WTC11 (cell line): ENCODE measurements around the gene FANCL. TPM values are rescaled to one million over a fixed set of nuclear protein-coding genes. Genes with fewer than 3 reads are reported as not detected.

ENCODE experiments used
- ATAC-seq: fragments of 200-7000 bp; cut with Tn5 transposase; 2 replicates; pipeline ENCODE4 v1.10.0; 2021; ENCODE audit warnings: mild to moderate bottlenecking, moderate library complexity
- CTCF ChIA-PET: fragments of 300-600 bp; sonication (Branson Sonifier 250); formaldehyde crosslinking; loops from one replicate; lab custom pipeline; 2021; ENCODE audit warnings: antibody characterized with exemption; lab: Charles Lee
- POLR2A ChIA-PET: fragments of 350-600 bp; sonication (Branson Sonifier 250); formaldehyde crosslinking; loops from one replicate; lab custom pipeline; 2021; ENCODE audit warnings: antibody characterized with exemption; lab: Charles Lee
- DNase-seq: peaks from one replicate; pipeline ENCODE4 v3.0.0; 2021; ENCODE audit warnings: low spot score
- H3K27ac Mint-ChIP-seq: 2 replicates; pipeline ENCODE4 v1.8.0; 2021; ENCODE audit warnings: mixed read lengths
- H3K27me3 Mint-ChIP-seq: 2 replicates; pipeline ENCODE4 v1.8.0; 2021; ENCODE audit warnings: low read depth, mild to moderate bottlenecking, moderate library complexity, mixed read lengths
- H3K36me3 Mint-ChIP-seq: 2 replicates; pipeline ENCODE4 v1.8.0; 2021; ENCODE audit warnings: mixed read lengths
- H3K4me1 Mint-ChIP-seq: 2 replicates; pipeline ENCODE4 v1.8.0; 2022; ENCODE audit warnings: mixed read lengths
- H3K4me3 Mint-ChIP-seq: 2 replicates; pipeline ENCODE4 v1.8.0; 2021; ENCODE audit warnings: mild to moderate bottlenecking, moderate library complexity, mixed read lengths
- H3K9me3 Mint-ChIP-seq: 2 replicates; pipeline ENCODE4 v1.8.0; 2021; ENCODE audit warnings: mixed read lengths
- ATF1 ChIP-seq: sonication (generic); formaldehyde crosslinking; IDR thresholded peaks from 2 replicates; pipeline ENCODE4 v1.8.1; 2023; ENCODE audit warnings: mild to moderate bottlenecking, moderate library complexity, missing genetic modification reagents
- CBFB ChIP-seq: sonication (generic); formaldehyde crosslinking; IDR thresholded peaks from 2 replicates; pipeline ENCODE4 v1.8.1; 2022; ENCODE audit warnings: mild to moderate bottlenecking, low read depth, missing genetic modification reagents
- CREM ChIP-seq: sonication (generic); formaldehyde crosslinking; IDR thresholded peaks from 2 replicates; pipeline ENCODE4 v1.8.1; 2022; ENCODE audit warnings: mild to moderate bottlenecking, missing genetic modification reagents, moderate library complexity
- ELF4 ChIP-seq: sonication (generic); formaldehyde crosslinking; IDR thresholded peaks from 2 replicates; pipeline ENCODE4 v1.8.1; 2022; ENCODE audit warnings: low read depth, mild to moderate bottlenecking, moderate library complexity, missing genetic modification reagents
- GTF2I ChIP-seq: fragments of 250-450 bp; sonication (Bioruptor Pico); conservative IDR thresholded peaks from 2 replicates; pipeline ENCODE4 v1.4.0; 2021; ENCODE audit warnings: mild to moderate bottlenecking
- HMGA2 ChIP-seq: fragments of 250-450 bp; sonication (Bioruptor Pico); IDR thresholded peaks from 2 replicates; pipeline ENCODE4 v1.4.0; 2021; ENCODE audit warnings: mild to moderate bottlenecking, moderate library complexity
- JAZF1 ChIP-seq: fragments of 250-450 bp; sonication (Bioruptor Pico); IDR thresholded peaks from 2 replicates; pipeline ENCODE4 v1.9.0; 2021; ENCODE audit warnings: moderate library complexity, mild to moderate bottlenecking, inconsistent platforms
- OVOL2 ChIP-seq: fragments of 250-450 bp; sonication (Bioruptor Pico); IDR thresholded peaks from 2 replicates; pipeline ENCODE4 v1.9.0; 2021; ENCODE audit warnings: mild to moderate bottlenecking, borderline replicate concordance
- TEAD1 ChIP-seq: sonication (generic); formaldehyde crosslinking; IDR thresholded peaks from 2 replicates; pipeline ENCODE4 v1.8.0; 2022; ENCODE audit warnings: mild to moderate bottlenecking, missing genetic modification reagents
- total RNA-seq: library from RNA; stranded (reverse); gene quantifications from 3 replicates; pipeline ENCODE4 v1.2.3, GENCODE V29; 2021
- TF ChIP-seq, protein P1 (sequence below): sonication (generic); formaldehyde crosslinking; IDR thresholded peaks from 2 replicates; pipeline ENCODE4 v1.8.1; 2023; ENCODE audit warnings: mild to moderate bottlenecking, missing genetic modification reagents, borderline replicate concordance
- TF ChIP-seq, protein P2 (sequence below): sonication (generic); formaldehyde crosslinking; IDR thresholded peaks from 2 replicates; pipeline ENCODE4 v1.8.1; 2022; ENCODE audit warnings: missing genetic modification reagents, borderline replicate concordance
- TF ChIP-seq, protein P3 (sequence below): sonication (generic); formaldehyde crosslinking; IDR thresholded peaks from 2 replicates; pipeline ENCODE4 v1.8.0; 2022; ENCODE audit warnings: mild to moderate bottlenecking, missing genetic modification reagents
- TF ChIP-seq, protein P4 (sequence below): fragments of 250-450 bp; sonication (Bioruptor Pico); IDR thresholded peaks from 2 replicates; pipeline ENCODE4 v1.8.0; 2021; ENCODE audit warnings: mild to moderate bottlenecking
- TF ChIP-seq, protein P5 (sequence below): fragments of 250-450 bp; sonication (Bioruptor Pico); IDR thresholded peaks from 2 replicates; pipeline ENCODE4 v2.1.2; 2022; ENCODE audit warnings: mild to moderate bottlenecking, moderate library complexity
- TF ChIP-seq, protein P6 (sequence below): sonication (generic); formaldehyde crosslinking; IDR thresholded peaks from 2 replicates; pipeline ENCODE4 v1.8.0; 2022; ENCODE audit warnings: mild to moderate bottlenecking, missing genetic modification reagents
- TF ChIP-seq, protein P7 (sequence below): fragments of 250-450 bp; sonication (Bioruptor Pico); IDR thresholded peaks from 2 replicates; pipeline ENCODE4 v1.9.0; 2021; ENCODE audit warnings: mild to moderate bottlenecking
- TF ChIP-seq, protein P8 (sequence below): sonication (generic); formaldehyde crosslinking; IDR thresholded peaks from 2 replicates; pipeline ENCODE4 v1.8.1; 2022; ENCODE audit warnings: low read depth, mild to moderate bottlenecking, moderate library complexity, missing genetic modification reagents, borderline replicate concordance

Gene FANCL
- total RNA-seq, 1 experiment from 2014 or later, result 38.8 TPM

DNA sequence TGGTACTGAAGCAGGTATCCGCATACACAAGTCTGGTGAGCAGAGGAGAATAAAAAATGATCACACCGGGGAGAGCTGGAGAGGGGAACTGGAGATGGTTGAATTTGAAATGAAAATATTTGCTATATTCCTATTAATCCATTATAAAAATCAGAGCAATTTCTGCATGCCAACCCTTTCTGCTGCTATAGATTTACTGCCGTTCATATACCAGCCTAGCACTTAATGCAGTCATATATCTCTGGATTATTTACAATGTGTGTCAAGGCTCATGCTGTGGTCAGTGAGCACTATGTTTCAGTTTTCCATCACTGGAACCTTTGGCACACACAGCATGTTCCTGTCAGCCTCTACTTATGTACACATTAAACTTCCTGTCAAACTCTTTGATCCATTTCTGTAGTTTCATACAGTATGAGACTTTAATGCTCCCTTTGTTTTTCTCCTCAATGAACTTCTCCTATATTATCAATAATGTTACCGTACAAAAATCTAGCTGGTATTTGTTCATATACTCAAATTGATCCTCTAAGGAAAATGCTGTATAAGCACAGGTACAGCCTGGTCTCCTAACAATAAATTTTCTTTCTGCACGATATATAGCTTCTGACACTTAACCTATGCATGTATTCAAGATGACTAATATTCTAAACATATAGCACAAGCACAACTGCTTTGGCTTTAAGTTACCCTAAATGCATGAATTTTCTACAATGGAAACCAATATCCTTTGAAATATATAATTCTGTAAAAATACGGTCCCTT, 36.7 kb downstream of the FANCL start:
- Mint-ChIP-seq H3K4me3 (no peak overlapping the region), H3K9me3 (no peaks in the 10 kb centered on the region), H3K4me1 (peaks cover 33% of the 10 kb centered on the region), H3K36me3 (peaks cover 8% of the 10 kb centered on the region), H3K27me3 (no peaks in the 10 kb centered on the region), H3K27ac (no peak overlapping the region)
- TF ChIP-seq, protein P1, sequence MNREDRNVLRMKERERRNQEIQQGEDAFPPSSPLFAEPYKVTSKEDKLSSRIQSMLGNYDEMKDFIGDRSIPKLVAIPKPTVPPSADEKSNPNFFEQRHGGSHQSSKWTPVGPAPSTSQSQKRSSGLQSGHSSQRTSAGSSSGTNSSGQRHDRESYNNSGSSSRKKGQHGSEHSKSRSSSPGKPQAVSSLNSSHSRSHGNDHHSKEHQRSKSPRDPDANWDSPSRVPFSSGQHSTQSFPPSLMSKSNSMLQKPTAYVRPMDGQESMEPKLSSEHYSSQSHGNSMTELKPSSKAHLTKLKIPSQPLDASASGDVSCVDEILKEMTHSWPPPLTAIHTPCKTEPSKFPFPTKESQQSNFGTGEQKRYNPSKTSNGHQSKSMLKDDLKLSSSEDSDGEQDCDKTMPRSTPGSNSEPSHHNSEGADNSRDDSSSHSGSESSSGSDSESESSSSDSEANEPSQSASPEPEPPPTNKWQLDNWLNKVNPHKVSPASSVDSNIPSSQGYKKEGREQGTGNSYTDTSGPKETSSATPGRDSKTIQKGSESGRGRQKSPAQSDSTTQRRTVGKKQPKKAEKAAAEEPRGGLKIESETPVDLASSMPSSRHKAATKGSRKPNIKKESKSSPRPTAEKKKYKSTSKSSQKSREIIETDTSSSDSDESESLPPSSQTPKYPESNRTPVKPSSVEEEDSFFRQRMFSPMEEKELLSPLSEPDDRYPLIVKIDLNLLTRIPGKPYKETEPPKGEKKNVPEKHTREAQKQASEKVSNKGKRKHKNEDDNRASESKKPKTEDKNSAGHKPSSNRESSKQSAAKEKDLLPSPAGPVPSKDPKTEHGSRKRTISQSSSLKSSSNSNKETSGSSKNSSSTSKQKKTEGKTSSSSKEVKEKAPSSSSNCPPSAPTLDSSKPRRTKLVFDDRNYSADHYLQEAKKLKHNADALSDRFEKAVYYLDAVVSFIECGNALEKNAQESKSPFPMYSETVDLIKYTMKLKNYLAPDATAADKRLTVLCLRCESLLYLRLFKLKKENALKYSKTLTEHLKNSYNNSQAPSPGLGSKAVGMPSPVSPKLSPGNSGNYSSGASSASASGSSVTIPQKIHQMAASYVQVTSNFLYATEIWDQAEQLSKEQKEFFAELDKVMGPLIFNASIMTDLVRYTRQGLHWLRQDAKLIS (CRISPR knock-in tag), result no peak
- TF ChIP-seq CREM (no peak), TEAD1 (no peak), HMGA2 (CRISPR knock-in tag) (no peak), ATF1 (no peak), GTF2I (no peak)
- TF ChIP-seq, protein P2, sequence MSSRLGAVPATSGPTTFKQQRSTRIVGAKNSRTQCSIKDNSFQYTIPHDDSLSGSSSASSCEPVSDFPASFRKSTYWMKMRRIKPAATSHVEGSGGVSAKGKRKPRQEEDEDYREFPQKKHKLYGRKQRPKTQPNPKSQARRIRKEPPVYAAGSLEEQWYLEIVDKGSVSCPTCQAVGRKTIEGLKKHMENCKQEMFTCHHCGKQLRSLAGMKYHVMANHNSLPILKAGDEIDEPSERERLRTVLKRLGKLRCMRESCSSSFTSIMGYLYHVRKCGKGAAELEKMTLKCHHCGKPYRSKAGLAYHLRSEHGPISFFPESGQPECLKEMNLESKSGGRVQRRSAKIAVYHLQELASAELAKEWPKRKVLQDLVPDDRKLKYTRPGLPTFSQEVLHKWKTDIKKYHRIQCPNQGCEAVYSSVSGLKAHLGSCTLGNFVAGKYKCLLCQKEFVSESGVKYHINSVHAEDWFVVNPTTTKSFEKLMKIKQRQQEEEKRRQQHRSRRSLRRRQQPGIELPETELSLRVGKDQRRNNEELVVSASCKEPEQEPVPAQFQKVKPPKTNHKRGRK, result no peak
- POLR2A ChIA-PET, result no interaction called here
- no peak for DNase-seq
- no peak for ATAC-seq
- CTCF ChIA-PET, result no interaction called here

DNA sequence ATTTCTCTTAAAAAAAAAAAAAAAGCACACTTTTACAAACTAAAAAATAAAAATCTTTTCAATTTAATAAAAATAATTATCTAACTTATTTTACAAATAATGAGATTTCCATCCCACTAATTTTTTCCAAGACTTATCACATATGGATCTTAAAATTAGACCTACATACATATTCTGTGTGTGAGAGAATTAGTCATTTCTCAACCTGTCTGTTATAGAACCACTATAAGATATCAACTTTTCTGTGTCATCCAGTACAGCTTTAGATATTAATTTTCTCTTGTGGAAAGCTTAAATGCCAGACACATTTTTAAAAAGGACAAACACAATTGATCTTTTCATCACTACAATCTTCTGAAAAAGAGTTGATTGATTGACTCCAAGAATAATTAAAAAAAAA, 38.1 kb downstream of the FANCL start:
- H3K4me3 Mint-ChIP-seq, result no peak overlapping the region

DNA sequence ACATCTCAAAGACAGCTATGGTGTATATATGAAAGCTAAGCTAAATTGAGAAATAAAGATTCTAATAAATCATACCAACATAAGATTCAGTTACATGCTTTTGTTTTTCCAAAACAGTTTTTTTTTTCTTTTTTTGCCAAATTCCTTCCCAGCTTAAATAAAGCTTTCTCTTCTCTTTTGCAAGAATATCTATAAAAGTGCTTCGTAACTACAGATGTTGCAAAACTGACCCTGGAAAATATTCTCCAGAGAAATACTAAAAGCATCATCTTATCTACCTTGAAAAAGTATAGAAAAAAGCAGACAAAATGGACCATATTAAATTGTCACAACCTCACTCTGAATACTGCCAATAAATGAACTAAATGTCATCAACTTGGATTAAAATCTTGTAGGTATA, 38.7 kb downstream of the FANCL start:
- no peak for TF ChIP-seq ELF4 (CRISPR knock-in tag)
- TF ChIP-seq, protein P3, sequence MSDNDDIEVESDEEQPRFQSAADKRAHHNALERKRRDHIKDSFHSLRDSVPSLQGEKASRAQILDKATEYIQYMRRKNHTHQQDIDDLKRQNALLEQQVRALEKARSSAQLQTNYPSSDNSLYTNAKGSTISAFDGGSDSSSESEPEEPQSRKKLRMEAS (CRISPR knock-in tag), result no peak
- TF ChIP-seq, protein P4, sequence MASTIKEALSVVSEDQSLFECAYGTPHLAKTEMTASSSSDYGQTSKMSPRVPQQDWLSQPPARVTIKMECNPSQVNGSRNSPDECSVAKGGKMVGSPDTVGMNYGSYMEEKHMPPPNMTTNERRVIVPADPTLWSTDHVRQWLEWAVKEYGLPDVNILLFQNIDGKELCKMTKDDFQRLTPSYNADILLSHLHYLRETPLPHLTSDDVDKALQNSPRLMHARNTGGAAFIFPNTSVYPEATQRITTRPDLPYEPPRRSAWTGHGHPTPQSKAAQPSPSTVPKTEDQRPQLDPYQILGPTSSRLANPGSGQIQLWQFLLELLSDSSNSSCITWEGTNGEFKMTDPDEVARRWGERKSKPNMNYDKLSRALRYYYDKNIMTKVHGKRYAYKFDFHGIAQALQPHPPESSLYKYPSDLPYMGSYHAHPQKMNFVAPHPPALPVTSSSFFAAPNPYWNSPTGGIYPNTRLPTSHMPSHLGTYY (CRISPR knock-in tag), result no peak
- TF ChIP-seq, protein P5, sequence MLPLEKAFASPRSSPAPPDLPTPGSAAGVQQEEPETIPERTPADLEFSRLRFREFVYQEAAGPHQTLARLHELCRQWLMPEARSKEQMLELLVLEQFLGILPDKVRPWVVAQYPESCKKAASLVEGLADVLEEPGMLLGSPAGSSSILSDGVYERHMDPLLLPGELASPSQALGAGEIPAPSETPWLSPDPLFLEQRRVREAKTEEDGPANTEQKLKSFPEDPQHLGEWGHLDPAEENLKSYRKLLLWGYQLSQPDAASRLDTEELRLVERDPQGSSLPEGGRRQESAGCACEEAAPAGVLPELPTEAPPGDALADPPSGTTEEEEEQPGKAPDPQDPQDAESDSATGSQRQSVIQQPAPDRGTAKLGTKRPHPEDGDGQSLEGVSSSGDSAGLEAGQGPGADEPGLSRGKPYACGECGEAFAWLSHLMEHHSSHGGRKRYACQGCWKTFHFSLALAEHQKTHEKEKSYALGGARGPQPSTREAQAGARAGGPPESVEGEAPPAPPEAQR (CRISPR knock-in tag), result no peak
- TF ChIP-seq OVOL2 (CRISPR knock-in tag), result no peak
- TF ChIP-seq, all 79 proteins: peak for 0
- H3K4me1 Mint-ChIP-seq, result peaks cover 20% of the 10 kb centered on the region
- POLR2A ChIA-PET, result interaction anchor here (0.7 kb wide), 1 partner anchor 504 kb away, joined by 12 read pairs; no protein-coding TSS in a partner anchor
- H3K27me3 Mint-ChIP-seq, result no peaks in the 10 kb centered on the region
- H3K4me3 Mint-ChIP-seq, result no peak overlapping the region
- DNase-seq (no peak), ATAC-seq (no peak)
- 0 out of 2 replicates have a peak overlapping the region, but pooled peaks have one; percentile 45 for H3K27ac Mint-ChIP-seq
- H3K36me3 Mint-ChIP-seq, result peaks cover 3% of the 10 kb centered on the region; the same call in 1 of the 2 replicates
- H3K9me3 Mint-ChIP-seq, result no peaks in the 10 kb centered on the region
- CTCF ChIA-PET, result no interaction called here

More for the DNA sequence above, 38.1 kb downstream of the FANCL start:
- Mint-ChIP-seq H3K4me1 (peaks cover 26% of the 10 kb centered on the region), H3K27me3 (no peaks in the 10 kb centered on the region), H3K27ac (no peak overlapping the region), H3K9me3 (no peaks in the 10 kb centered on the region), H3K36me3 (peaks cover 3% of the 10 kb centered on the region; the same call in 1 of the 2 replicates)
- ATAC-seq (no peak), DNase-seq (no peak)
- ChIA-PET CTCF (no interaction called here), POLR2A (no interaction called here)
- TF ChIP-seq CBFB (CRISPR knock-in tag), result no peak
- TF ChIP-seq, protein P6, sequence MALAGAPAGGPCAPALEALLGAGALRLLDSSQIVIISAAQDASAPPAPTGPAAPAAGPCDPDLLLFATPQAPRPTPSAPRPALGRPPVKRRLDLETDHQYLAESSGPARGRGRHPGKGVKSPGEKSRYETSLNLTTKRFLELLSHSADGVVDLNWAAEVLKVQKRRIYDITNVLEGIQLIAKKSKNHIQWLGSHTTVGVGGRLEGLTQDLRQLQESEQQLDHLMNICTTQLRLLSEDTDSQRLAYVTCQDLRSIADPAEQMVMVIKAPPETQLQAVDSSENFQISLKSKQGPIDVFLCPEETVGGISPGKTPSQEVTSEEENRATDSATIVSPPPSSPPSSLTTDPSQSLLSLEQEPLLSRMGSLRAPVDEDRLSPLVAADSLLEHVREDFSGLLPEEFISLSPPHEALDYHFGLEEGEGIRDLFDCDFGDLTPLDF (CRISPR knock-in tag), result no peak
- TF ChIP-seq, protein P7, sequence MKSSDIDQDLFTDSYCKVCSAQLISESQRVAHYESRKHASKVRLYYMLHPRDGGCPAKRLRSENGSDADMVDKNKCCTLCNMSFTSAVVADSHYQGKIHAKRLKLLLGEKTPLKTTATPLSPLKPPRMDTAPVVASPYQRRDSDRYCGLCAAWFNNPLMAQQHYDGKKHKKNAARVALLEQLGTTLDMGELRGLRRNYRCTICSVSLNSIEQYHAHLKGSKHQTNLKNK (CRISPR knock-in tag), result no peak
- no peak for TF ChIP-seq JAZF1
- TF ChIP-seq, protein P8, sequence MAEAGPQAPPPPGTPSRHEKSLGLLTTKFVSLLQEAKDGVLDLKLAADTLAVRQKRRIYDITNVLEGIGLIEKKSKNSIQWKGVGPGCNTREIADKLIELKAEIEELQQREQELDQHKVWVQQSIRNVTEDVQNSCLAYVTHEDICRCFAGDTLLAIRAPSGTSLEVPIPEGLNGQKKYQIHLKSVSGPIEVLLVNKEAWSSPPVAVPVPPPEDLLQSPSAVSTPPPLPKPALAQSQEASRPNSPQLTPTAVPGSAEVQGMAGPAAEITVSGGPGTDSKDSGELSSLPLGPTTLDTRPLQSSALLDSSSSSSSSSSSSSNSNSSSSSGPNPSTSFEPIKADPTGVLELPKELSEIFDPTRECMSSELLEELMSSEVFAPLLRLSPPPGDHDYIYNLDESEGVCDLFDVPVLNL (CRISPR knock-in tag), result no peak
- TF ChIP-seq, all 79 proteins: peak for 0
